GM19099 (cell line): Measurements from ENCODE around the gene SLC22A14.

Experiments used
- POLR2A ChIP-seq: IDR thresholded peaks from 3 replicates; pipeline ENCODE4 v1.6.1; 2011; ENCODE audit warnings: low read depth; ENCODE audit not compliant: insufficient read length; ENCODE audit errors: extremely low read depth

SLC22A14 gene, protein sequence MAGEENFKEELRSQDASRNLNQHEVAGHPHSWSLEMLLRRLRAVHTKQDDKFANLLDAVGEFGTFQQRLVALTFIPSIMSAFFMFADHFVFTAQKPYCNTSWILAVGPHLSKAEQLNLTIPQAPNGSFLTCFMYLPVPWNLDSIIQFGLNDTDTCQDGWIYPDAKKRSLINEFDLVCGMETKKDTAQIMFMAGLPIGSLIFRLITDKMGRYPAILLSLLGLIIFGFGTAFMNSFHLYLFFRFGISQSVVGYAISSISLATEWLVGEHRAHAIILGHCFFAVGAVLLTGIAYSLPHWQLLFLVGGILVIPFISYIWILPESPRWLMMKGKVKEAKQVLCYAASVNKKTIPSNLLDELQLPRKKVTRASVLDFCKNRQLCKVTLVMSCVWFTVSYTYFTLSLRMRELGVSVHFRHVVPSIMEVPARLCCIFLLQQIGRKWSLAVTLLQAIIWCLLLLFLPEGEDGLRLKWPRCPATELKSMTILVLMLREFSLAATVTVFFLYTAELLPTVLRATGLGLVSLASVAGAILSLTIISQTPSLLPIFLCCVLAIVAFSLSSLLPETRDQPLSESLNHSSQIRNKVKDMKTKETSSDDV

DNA sequence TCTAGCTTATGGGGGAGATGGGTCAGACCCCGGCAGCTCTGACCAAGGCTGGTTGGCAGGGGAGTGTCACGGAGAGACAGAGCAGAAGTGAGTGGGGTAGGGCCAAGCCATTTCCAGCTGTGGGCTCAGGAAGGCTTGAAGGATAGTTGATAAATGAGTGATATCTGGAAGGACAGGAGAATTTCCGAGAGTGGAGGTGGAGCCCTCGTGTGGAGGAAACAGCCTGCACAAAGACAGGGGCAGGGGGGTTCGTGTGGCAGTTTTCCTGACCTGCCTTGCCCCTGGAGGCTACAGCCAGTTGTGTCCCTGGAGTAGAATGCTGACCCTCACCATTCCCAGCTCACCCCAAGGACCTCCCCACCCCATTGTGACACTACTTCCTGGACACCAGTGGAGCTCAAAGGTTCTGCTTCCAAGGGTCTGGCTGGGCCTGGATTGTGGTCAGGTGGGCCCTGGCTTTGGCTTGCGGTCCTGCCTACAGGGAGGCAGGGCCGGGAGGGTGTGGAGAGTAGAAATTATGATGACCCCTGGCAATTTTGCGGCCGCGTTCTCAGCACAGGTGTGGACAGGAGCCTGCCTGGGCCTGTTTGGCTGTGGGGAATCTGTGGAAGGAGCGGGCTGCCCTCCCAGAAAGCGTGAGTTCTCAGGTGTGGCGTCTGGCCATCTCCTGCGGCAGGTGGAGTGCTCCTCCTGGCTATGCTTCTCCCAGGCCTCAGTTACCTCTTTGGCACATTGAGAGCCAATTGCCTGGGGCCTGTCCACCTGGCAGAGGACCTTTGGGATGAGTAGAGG, at the start of gene SLC22A14:
SLC22A14 (plus strand) TSS at position 400 of the 792 bp plus-strand sequence. CDS start 23,733 bp downstream, outside the sequence.
- TF ChIP-seq POLR2A = no peak

DNA sequence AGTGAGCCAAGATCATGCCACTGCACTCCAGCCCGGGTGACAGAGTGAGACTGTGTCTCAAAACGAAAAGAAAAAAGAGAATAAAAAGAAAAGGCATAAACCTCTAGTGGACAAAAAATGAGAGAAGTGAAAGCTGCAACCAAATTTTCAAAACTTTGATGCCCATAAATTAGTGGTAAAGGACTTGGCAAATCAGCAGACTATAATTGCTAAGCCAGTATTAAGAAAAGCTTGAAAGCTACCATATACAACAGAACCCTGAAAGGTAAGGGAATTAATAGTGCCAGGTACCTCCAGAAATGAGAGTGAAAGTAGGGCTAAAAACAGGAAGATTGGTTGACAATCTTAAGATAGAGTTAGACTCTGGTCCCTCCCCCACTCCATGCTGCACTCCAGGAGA, 49.4 kb upstream of the SLC22A14 start:
- TF ChIP-seq POLR2A = no peak

DNA sequence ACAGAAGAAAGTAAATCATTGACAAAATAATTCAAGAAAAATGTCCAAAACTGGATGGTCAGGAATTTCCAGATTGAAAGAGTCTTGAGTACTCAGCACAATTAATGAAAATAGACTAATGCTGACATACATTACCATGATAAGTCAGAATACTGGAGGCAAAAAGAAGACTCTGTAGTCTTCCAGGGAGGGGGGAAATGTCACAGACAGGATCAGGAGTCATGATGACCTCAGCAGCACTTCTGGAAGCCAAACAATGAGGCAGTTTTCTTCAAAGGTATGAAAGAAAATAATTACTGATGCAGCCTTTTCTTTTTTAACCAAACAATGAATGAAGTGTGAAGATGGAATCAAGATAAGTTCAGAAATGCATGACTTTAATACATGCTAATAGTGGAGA, 46.6 kb upstream of the SLC22A14 start:
- no peak for TF ChIP-seq POLR2A

DNA sequence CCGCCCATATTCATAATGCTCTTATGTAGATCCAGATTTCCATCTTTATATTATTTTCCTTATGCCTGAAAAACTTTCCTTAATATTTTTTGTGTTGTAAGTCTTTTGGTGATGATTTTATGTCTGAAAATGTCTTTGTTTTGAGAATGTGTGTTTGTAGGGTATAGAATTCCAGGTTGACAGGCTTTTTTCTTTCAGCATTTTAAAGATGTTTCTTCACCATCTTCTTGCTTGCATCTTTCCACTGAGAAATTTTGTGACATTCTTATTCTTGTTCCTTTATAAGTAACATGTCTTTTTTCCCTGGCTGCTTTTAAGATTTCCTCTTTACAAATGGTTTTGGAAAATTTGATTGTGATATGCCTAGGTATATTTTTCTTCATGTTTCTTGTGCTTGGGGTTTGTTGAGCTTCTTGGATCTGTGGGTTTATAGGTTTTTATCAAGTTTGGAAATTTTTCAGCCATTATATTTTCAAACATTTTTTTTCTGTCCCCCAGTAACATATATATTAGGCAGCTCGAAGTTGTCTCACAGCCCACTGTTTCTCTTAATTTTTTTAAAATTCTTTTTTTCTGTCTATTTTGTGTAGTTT, 43.6 kb upstream of the SLC22A14 start:
- no peak for TF ChIP-seq POLR2A

DNA sequence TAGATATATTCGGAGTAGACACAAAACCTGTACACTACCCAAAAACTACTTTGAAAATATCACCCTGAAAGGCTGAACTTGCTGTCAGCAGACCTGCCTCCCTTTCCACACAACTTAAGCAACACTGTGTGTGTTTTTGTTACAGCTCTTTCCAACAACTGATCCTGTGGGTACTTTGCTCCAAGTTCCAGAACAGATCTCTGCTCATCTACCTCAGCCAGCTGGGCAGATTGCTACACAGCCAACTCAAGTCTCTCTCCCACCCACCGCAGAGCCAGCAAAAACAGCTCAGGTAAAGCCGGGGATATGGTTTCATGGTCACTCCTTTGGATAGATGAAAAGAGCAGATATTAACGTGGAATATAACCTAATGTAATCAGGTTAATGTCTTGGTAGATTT, 36.2 kb upstream of the SLC22A14 start:
- no peak for TF ChIP-seq POLR2A

DNA sequence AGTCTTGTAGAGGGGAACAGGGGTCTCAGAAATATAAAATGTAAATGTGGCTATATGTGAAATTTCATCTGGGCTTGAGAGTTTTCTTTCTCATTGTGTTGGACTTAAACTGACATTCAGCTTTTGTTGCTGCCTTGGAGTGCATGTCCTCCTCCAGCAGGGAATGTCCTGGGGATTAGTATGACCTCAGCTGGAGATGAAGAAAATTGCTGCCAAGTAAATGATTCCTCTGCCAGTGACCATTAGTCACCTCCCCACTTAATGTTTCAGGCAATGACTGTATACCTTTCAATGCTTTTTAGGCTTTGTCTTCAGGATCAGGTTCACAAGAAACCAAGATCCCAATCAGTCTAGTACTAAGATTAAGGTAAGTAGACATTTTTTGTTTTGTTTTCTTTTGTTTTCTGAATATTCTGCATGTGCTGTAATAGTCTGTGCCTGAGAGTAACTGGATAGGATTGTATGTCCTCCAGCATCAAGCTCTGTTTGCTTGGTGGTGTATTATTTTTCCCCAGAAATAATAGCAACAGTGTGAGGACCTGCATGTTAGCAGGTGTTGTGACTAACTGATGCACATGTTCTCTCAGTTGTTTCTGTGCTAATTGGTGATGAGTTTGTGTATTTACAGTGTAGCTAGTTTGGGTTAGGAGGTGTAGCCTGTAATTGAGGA, 34.6 kb upstream of the SLC22A14 start:
- no peak for TF ChIP-seq POLR2A

DNA sequence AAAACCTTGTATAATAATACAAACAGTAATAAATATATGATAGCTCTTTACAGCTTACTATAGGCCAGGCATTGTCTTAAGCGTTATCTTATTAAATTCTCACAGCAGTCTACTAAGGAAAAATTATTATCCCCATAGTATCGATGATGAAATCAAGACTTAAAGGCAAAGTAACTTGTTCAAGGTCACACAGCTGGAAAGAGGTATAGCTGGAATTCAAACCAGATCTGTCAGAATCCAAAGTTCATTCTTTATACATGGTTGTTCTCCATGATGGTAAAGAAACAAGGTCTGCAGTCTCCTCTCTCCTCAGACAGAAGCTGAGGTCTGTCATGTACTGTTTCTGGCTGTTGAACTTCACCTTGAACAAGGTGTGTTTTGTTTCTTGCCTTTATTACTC, 31.9 kb upstream of the SLC22A14 start:
- no peak for TF ChIP-seq POLR2A

DNA sequence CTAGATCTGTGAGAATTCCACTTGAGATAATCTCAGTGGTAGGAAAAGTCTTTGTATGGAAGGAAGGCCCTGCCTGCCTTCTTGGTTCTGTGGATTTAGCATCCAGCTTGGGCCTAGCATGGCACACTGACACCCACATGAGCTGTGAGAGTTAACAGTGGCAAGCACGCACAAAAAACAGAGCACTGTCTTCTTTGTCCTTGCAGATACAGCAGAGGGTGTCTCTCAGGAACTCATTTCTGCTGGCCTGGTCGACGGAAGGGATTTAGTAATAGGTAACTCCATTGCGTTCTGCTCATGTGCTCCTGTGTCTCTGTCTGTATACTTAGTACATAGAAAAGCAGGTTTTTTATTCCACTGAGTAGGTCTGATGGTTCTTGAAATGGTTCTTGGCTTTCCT, 30.9 kb upstream of the SLC22A14 start:
- TF ChIP-seq POLR2A = no peak

DNA sequence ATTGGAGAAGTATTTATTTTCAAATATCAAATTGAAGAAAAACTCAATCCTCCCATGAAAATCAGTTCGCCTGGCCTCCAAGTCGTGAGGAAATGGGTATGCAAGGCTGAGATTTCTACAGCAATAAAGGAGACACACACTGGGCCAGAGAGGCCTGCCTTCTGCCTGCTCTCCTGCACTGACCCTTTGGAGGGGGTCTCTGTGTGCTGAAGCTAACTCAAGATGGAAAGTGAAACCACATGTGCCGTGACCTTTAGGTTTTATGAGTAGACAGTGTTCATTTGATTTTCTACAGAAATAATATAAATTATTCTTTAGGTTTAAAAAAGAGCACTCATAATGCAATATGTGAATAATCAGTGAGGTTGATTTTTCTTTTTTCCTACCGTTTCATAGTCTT, 28.4 kb upstream of the SLC22A14 start:
- no peak for TF ChIP-seq POLR2A

DNA sequence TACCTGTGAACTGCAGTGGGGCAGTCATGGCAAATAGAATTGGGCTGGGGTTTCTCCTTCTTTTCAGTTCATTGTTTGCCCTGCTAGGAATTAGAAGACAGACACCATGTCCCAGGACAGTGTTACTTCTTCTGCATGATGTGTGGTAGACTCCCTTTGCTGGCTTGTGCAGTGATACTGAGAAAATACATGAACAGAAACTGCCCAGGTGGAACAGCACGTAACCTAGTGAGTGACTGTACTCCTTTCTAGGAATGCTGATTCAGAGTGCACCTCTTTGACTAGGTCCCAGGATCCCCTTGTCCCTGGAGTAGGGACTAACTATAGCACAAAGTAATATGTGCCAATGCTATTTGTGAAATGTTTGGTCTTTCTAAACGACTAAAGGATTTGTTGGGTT, 27.2 kb upstream of the SLC22A14 start:
- TF ChIP-seq POLR2A = no peak

DNA sequence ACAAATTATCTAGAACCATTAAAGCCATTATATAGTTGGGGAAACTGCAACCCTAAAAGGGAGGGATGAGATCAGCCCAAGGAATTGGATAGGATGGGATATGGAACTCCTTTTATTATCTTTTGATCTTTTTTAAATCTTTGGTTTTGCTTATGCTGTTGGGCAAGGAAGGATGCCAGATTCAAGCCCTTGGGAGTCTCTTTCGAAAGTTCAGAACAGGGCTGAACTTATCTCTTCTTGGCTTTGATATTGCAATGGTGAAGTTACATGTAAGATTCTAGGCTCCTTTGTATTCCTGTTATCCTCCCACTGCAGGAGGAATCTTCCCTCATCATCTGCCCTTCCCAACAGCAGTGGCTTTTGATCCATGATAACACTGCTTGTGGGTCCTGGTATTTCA, 26.5 kb upstream of the SLC22A14 start:
- TF ChIP-seq POLR2A = no peak

DNA sequence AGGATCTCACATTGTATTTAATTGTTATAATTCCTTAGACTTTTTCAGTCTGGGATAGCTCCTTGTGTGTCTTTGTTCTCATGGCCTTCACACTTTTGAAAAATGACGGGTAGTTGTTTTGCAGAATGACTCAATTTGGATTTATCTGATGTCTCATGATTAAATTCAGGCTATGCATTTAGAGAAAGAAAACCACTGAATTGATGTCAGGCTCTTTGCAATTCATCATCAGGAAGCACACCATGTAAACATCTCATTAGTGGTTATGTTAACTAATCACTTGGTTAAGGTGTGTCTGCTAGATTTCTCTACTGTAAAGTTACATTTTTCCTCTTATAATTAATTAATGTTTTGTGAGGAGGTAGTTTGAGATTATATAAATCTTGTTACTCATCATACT, 24.5 kb upstream of the SLC22A14 start:
- no peak for TF ChIP-seq POLR2A

DNA sequence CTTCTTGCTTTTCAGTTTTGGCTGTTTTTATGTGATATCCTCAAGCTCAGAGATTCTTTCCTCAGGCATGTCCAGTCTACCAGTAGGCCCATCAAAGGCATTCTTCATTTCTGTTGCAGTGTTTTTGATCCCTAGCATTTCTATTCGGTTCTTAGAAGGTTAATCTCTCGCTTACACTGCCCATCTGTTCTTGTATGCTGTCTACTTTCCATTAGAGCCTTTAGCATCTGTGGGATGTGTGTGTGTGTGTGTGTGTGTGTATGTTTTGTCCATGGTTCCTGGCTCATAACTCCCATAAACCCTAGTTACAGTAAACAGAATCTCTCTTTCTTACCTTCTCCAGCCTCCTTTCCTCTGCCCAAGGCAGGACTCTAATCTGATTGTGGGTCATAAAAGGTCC, 21.6 kb upstream of the SLC22A14 start:
- TF ChIP-seq POLR2A = no peak

DNA sequence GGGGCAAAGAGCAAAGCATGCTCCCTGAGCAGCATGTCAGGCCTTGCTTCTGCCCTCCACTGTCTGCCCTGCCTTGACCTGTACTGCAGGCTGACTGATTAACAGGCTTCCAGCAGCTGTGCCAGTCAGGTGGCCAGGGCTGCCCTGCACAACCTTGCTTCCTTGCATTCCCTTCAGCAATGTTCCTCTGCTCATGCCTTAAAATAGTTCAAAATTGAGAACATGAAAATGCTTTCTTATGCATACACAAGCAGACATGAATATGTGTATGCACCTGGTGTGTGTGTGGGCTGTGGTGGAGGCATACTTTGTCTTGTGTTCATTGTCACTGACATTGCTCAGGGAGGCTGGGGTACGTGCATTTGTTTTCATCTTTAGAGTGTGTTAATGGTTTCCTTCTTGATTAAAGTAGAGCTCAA, 17.7 kb upstream of the SLC22A14 start:
- TF ChIP-seq POLR2A = no peak

DNA sequence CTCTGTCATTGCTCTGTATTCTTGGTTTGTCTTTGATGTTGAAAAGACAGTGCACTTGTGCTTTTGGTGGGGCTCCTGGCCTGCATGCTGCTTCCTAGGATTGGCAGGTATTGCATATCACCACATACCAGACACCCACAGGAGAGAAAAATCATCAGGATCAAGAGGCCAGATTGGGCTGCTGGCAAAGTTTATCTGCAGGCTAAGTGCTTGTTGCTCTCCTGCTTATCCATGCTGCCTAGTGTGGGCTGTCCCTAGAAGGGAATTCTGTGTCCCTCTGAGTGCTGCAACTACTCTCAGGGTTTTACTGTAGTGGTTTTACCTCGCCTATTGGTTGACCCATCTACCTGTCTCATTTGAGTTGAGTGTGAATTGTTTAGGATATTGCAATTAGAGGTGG, 17.3 kb upstream of the SLC22A14 start:
- no peak for TF ChIP-seq POLR2A
